ENCODE measurements around the gene ZDHHC8.

The ZDHHC8 gene

GRCh38 chr22:20187777-20188566, 56.4 kb downstream of the ZDHHC8 start:
- no peak for DNase-seq (ENCODE audit: low spot score)
- Histone ChIP-seq H3K27ac (no peak overlapping the region), H3K4me3 (no peak overlapping the region)
- TF ChIP-seq, protein P1, sequence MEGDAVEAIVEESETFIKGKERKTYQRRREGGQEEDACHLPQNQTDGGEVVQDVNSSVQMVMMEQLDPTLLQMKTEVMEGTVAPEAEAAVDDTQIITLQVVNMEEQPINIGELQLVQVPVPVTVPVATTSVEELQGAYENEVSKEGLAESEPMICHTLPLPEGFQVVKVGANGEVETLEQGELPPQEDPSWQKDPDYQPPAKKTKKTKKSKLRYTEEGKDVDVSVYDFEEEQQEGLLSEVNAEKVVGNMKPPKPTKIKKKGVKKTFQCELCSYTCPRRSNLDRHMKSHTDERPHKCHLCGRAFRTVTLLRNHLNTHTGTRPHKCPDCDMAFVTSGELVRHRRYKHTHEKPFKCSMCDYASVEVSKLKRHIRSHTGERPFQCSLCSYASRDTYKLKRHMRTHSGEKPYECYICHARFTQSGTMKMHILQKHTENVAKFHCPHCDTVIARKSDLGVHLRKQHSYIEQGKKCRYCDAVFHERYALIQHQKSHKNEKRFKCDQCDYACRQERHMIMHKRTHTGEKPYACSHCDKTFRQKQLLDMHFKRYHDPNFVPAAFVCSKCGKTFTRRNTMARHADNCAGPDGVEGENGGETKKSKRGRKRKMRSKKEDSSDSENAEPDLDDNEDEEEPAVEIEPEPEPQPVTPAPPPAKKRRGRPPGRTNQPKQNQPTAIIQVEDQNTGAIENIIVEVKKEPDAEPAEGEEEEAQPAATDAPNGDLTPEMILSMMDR (IDR thresholded peaks at IDR 0.05): no peak

DNA sequence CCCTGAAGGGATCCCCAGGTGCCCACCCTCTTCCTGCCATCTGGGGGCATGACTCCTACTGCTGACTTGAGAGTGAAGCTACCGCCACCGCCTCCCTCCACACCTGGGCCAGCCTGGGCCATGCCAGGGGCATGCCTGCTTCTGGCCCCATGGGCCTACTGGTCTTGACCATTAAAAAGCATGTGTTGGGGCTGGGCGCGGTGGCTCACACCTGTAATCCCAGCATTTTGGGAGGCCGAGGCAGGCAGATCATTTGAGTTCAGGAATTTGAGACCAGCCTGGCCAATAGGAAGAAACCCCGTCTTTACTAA, 56.9 kb downstream of the ZDHHC8 start:
- TF ChIP-seq, protein P1 (IDR thresholded peaks at IDR 0.05): no peak
- DNase-seq (ENCODE audit: low spot score): no peak
- H3K27ac ChIP-seq: no peak overlapping the region
- H3K4me3 ChIP-seq: no peak overlapping the region

DNA sequence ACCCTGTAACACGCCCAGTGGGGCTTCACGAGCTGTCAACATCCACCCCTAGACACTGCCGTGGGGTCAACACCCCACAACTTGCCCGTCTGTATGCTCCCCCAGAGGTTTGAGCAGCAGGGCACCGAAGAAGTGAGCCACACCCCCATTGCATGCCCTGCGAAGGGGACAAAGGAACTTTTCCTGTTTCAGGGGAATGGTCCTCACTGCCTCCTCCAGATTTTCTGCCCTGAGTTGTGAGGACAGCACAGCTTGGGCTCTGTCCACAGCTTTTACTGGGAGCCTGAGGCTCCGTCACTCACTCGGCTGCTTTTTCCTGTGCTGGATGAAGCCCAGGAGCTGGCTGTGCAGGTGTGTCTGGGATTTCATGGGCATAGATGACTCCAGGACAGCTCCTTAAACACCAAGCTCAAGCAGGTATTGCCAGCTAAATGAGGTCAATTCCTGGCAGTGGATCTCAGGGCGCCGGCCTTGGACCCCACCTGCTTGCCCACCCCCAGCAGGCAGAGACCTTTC, 59.5 kb downstream of the ZDHHC8 start:
- Histone ChIP-seq H3K27ac (no peak overlapping the region), H3K4me3 (no peak overlapping the region)
- TF ChIP-seq, protein P1 (IDR thresholded peaks at IDR 0.05): no peak
- DNase-seq (ENCODE audit: low spot score): no peak

GRCh38 chr22:20191803-20192202, 60.2 kb downstream of the ZDHHC8 start:
- DNase-seq (ENCODE audit: low spot score): no peak
- Histone ChIP-seq H3K27ac (no peak overlapping the region), H3K4me3 (no peak overlapping the region)
- TF ChIP-seq, protein P1 (IDR thresholded peaks at IDR 0.05): no peak

- TF ChIP-seq, protein P1 (IDR thresholded peaks at IDR 0.05): no peak
- no peak for DNase-seq (ENCODE audit: low spot score)
Observed at GRCh38 chr22:20192293-20192971, 60.8 kb downstream of the ZDHHC8 start.

GRCh38 chr22:20192972-20193760, 61.6 kb downstream of the ZDHHC8 start:
- no peak for DNase-seq (ENCODE audit: low spot score)
- H3K27ac ChIP-seq: no peak overlapping the region
- no peak overlapping the region for H3K4me3 ChIP-seq
- TF ChIP-seq, protein P1 (IDR thresholded peaks at IDR 0.05): no peak

More at GRCh38 chr22:20192293-20192971, 60.8 kb downstream of the ZDHHC8 start:
- Histone ChIP-seq H3K4me3 (no peak overlapping the region), H3K27ac (no peak overlapping the region)

Data from coronary artery (tissue), 2 donors.